ENCODE data around the gene SLC17A6. TPM values are rescaled to one million over a fixed set of nuclear protein-coding genes. Genes with fewer than 3 reads are reported as not detected.

Gene SLC17A6
- polyA plus RNA-seq, 4 donors = not detected

DNA sequence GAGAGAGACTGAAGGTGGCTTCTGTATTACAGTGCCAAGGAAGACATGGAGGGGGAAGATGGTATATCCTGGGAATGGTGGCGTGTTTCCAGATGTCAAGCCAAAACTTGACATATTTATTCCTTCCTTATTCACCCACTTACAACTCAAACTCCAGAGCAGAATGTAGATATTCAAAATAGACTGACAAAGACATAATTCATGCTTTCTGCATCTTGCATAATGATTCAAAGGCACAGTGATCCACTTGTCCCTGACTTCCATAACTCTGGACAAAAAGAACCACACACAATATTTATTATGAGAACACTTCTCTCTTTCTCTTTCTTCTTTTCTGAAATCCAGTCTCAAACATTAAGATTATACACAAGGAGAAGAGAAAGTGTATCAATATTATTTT lies 48.9 kb downstream of the SLC17A6 start:
- no peak for DNase-seq (ENCODE audit: low read depth in 4 of 4, low spot score in 3 of 4)

DNA sequence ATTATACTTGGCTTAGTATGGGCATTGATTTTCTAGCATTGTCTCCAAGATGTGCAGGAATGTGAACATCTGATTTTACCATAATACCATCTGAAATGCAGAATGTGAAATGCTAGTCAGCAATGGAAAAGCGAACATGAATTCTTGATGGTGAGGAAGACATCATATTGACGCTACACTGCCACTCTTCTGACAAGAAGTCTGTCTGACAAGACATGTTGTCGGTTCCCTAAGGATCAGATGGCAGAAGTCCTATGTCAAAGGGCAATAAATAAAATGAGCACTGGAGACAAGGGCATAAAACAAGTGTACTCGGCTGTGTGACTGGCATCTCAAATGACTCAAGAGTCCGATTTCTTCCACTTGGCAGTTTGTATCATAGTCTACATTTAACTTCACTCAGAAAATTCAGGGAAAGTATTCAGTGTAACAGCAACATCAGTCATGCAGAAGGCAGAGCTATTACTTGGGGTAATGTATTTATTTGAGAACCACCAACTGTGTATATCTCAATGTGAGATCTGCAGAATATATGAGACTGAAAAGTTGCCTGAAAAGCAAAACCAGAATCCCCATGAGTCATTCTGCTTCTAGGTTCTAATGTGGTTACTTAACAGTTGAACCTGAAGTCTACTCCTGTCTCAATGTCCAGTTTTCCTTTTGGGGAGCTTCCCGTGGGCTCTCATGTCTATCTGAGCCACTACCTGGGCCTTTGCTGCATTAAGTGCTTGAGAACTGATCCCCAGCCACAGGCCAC lies 51.5 kb downstream of the SLC17A6 start:
- DNase-seq (ENCODE audit: low read depth in 4 of 4, low spot score in 3 of 4) = no peak

DNA sequence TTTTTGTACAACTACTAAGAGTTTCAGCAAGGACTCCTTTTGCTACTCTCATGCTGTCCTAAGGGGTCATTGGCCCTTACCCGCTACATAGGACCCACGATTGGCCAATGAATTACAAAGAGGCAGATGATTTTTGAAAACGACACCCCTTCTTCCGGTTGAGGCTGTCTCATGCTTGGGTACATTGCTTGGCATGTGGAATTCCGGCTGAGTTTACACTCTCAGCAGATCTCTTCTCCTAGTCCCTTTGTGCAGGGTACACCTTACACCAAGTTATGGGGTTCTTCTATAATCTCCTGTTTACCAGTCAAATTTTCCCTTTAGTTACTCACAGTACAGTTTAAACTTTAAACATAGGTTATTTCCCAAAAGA lies 52.1 kb downstream of the SLC17A6 start:
- no peak for DNase-seq (ENCODE audit: low read depth in 4 of 4, low spot score in 3 of 4)

DNA sequence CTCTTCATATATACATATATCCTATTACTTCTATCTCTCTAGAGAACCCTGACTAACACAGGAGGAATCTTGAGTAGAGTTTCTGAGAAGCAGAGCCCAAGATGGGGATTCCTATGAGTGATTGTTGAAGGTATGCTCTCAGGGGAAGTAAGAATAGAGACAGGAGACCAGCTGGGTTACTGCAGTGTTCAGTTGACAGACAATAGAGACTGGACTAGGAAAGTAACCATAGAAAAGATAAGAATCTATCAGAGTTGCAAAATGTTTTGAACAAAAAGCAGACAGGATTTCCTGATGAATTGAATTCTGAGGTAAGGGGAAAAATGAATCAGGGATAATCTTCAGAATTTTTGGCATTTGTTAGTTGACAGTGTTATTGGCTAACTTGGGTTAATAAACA lies 54.4 kb downstream of the SLC17A6 start:
- no peak for DNase-seq (ENCODE audit: low read depth in 4 of 4, low spot score in 3 of 4)

DNA sequence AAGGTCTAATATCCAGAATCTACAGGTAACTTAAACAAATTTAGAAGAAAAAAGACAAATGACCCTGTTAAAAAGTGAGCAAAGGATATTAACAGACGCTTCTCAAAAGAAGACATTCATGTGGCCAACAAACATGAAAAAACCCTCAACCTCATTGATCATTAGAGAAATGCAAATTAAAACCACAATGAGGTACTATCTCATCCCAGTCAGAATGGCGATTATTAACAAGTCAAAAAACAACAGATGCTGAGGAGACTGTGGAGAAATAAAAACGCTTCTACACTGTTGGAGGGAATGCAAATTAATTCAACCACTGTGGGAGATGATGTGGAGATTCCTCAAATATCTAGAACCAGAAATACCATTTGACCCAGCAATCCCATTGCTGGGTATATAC lies 67.2 kb downstream of the SLC17A6 start:
- no peak for DNase-seq (ENCODE audit: low read depth in 4 of 4, low spot score in 3 of 4)

DNA sequence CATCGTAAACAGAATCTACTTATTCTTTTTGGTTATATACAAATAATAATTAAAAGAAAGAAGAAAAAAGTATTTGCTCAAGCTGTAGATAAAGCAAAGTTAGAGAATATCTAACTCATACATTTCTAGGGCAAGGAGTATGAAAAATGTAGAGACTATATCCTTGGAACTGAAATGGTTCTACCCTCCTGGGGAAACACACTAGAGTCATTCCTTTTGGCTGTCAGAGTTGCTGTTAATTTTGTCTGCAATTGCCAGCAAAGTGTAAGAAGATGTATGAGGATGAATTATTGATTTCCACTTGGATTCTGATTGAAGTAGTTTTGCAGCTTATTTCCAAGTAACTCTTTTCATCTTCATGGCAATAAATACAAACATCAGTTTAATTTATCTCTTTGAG lies 69.1 kb downstream of the SLC17A6 start:
- DNase-seq (ENCODE audit: low read depth in 4 of 4, low spot score in 3 of 4) = no peak

DNA sequence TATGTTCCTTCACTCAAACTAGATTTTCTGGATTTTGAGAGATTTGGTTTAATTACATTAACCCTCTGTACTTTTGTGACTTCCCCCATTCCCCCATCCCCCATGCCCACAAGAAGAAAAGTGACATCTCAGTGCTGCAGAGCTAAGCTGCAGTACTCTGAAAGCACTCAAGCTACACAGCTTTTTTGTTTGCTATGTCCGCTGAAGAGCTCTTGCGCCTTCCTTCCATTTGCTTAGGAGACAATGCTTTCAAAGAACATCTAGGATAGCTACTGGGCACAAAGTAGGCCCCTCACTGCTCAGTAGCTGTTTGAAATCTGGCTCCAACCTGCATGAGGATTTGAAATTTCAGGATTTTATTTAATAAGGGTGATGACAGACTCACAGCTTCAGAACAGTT lies 69.7 kb downstream of the SLC17A6 start:
- DNase-seq (ENCODE audit: low read depth in 4 of 4, low spot score in 3 of 4) = no peak

DNA sequence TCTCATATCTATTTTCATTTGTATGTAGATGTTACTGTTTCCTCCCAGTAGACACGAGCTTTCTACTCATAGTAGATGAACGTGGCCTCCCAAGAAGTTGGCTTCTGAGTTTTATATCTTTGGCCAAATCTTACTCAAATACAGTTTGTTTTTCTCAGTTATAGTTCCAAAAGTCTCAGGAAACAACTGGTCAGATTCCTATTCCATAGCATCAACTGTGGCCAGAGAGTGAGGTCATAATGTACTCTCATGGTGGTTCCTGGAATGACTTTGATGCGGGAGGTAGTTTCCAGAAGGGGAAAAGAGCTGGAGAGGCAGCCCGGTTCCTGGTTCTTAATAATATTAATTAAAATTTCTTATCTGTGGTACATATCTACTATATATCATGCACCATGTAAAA lies 77.3 kb downstream of the SLC17A6 start:
- no peak for DNase-seq (ENCODE audit: low read depth in 4 of 4, low spot score in 3 of 4)

DNA sequence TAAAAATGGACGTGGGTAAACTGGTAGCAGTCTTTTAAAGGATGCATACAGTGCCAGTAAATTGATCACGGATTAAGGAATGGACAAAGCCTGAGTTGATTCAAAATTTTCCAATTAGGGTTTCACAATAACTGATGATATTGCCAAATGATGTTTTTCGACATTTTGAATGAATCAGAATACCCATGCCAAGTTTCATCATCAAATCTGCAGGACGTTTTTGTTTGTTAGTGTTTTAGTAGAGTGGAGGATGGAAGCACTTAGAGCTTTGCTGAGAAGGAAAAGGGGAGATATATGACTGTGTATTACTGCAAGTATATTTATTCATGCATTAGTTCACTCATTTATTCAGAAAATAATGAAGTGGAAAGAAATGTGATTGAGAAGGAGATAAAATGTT lies 78.3 kb downstream of the SLC17A6 start:
- DNase-seq (ENCODE audit: low read depth in 4 of 4, low spot score in 3 of 4) = no peak

DNA sequence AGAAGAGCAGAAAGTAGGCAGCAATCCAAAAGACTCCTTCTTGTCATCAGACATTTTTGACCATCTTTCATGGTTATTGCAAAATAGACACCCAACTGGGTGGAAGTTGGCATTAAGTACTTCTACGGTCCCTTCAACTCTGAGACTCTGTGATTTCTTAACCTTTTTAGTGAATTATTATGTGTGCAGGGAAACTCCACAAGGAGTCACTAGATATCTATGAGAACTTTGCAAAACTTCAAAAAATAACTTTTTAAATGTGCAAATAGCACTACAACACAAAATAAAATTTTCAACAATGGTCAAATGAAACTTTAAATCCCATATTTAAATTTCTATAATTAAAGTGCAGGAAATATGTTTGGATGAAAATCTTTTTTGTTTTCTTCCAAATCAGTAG lies 88.7 kb downstream of the SLC17A6 start:
- no peak for DNase-seq (ENCODE audit: low read depth in 4 of 4, low spot score in 3 of 4)

Other genes starting within 250 kb of the SLC17A6 start
- 1 to 10 TPM; 4.2 to 8.8 (median 4.8) TPM for gene ANO5, start 145.3 kb upstream of the SLC17A6 start, polyA plus RNA-seq (ENCODE audit: insufficient read length in 4 of 4)